K562 (cell line): ENCODE measurements around the gene PRRX1.

Experiments
- SNRNP70 ChIP-seq: fragments of 200-400 bp; formaldehyde crosslinking; optimal IDR thresholded peaks from 2 replicates; pipeline ENCODE3; 2017; ENCODE audit warnings: low read depth, low read length
- SREBF1 ChIP-seq: fragments of 150-350 bp; IDR thresholded peaks from 2 replicates; pipeline ENCODE4 v1.6.1; 2014; ENCODE audit warnings: antibody characterized with exemption, low read depth, low read length, borderline replicate concordance
- YY1 ChIP-seq, 3 experiments: IDR thresholded peaks; 2 replicates each; pipeline ENCODE4 v1.6.1; 2011; ENCODE audit warnings: low read length in 2 of 3, mild to moderate bottlenecking in 2 of 3, moderate library complexity in 2 of 3, borderline replicate concordance in 1 of 3, control low read depth in 1 of 3, low read depth in 1 of 3; ENCODE audit not compliant: insufficient read depth in 3 of 3, insufficient replicate concordance in 2 of 3, control insufficient read depth in 1 of 3, insufficient read length in 1 of 3; ENCODE audit errors: extremely low read depth in 1 of 3
- ZBTB1 ChIP-seq: sonication (generic); formaldehyde crosslinking; IDR thresholded peaks from 2 replicates; pipeline ENCODE4 v1.8.1; 2023; ENCODE audit warnings: missing genetic modification reagents, low read depth, mild to moderate bottlenecking, borderline replicate concordance
- ZNF184 ChIP-seq: sonication (generic); formaldehyde crosslinking; IDR thresholded peaks from 2 replicates; pipeline ENCODE4 v1.5.0; 2020; ENCODE audit warnings: missing genetic modification reagents
- ZNF197 ChIP-seq: fragments of 200-800 bp; sonication (Bioruptor generic); IDR thresholded peaks from 2 replicates; pipeline ENCODE4 v1.6.1; 2016; ENCODE audit warnings: low read depth, missing genetic modification characterization, missing compliant biosample characterization
- ZZZ3 ChIP-seq: fragments of 450-650 bp; IDR thresholded peaks from 2 replicates; pipeline ENCODE4 v1.6.1; 2016; ENCODE audit warnings: antibody characterized with exemption, mild to moderate bottlenecking, moderate library complexity
- TF ChIP-seq, protein P1 (sequence below): sonication (generic); formaldehyde crosslinking; IDR thresholded peaks from 2 replicates; pipeline ENCODE4 v1.8.0; 2022; ENCODE audit warnings: missing genetic modification reagents, mild to moderate bottlenecking, borderline replicate concordance
- TF ChIP-seq, protein P2 (sequence below): sonication (generic); formaldehyde crosslinking; IDR thresholded peaks from 2 replicates; pipeline ENCODE4 v1.9.0; 2022; ENCODE audit warnings: mild to moderate bottlenecking, missing genetic modification reagents
- TF ChIP-seq, protein P3 (sequence below), 3 experiments: IDR thresholded peaks in 2 of 3; conservative IDR thresholded peaks in 1 of 3; 2 replicates each; pipeline ENCODE4 v1.5.1; 2011 to 2012; ENCODE audit warnings: low read length in 3 of 3, mild to moderate bottlenecking in 3 of 3, control low read depth in 2 of 3, improper control_type of control experiment in 1 of 3, inconsistent platforms in 1 of 3, low read depth in 1 of 3, mixed read lengths in 1 of 3, moderate library complexity in 1 of 3; ENCODE audit not compliant: insufficient read depth in 2 of 3

DNA sequence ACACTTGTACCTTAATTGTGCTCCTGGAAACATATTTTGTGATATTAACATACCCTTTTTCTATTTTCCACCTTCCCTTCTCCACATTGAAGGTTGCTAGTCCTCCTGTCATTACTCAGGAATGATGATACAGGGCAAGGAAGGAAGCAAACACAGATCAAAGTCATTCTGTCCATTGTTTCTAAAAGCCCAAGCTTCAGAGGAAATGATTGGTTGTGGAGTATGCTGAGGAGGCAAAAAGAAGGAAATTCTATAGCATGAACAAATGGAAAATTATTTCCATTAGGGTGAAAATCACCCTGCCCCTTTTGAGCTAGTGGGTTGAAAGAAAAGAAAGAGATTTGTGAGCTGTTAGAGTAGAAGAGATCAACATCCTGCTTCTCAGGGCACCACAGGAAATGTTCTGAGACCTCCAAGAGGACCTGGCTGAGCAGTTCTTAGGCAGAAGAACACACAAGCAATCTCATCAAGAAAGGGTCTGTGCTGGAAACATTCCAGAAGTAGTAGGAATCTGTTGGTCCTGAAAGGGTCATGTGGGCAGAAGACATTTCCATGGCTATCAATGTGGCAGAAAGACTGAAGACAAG is 29.0 kb upstream of the PRRX1 start:
- TF ChIP-seq ZNF197 (CRISPR knock-in tag), result no peak
- TF ChIP-seq, protein P1, sequence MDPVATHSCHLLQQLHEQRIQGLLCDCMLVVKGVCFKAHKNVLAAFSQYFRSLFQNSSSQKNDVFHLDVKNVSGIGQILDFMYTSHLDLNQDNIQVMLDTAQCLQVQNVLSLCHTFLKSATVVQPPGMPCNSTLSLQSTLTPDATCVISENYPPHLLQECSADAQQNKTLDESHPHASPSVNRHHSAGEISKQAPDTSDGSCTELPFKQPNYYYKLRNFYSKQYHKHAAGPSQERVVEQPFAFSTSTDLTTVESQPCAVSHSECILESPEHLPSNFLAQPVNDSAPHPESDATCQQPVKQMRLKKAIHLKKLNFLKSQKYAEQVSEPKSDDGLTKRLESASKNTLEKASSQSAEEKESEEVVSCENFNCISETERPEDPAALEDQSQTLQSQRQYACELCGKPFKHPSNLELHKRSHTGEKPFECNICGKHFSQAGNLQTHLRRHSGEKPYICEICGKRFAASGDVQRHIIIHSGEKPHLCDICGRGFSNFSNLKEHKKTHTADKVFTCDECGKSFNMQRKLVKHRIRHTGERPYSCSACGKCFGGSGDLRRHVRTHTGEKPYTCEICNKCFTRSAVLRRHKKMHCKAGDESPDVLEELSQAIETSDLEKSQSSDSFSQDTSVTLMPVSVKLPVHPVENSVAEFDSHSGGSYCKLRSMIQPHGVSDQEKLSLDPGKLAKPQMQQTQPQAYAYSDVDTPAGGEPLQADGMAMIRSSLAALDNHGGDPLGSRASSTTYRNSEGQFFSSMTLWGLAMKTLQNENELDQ (CRISPR knock-in tag), result no peak
- TF ChIP-seq, protein P2, sequence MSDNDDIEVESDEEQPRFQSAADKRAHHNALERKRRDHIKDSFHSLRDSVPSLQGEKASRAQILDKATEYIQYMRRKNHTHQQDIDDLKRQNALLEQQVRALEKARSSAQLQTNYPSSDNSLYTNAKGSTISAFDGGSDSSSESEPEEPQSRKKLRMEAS, result no peak
- no peak for TF ChIP-seq ZBTB1 (CRISPR knock-in tag)
- no peak for TF ChIP-seq ZZZ3
- TF ChIP-seq, protein P3, sequence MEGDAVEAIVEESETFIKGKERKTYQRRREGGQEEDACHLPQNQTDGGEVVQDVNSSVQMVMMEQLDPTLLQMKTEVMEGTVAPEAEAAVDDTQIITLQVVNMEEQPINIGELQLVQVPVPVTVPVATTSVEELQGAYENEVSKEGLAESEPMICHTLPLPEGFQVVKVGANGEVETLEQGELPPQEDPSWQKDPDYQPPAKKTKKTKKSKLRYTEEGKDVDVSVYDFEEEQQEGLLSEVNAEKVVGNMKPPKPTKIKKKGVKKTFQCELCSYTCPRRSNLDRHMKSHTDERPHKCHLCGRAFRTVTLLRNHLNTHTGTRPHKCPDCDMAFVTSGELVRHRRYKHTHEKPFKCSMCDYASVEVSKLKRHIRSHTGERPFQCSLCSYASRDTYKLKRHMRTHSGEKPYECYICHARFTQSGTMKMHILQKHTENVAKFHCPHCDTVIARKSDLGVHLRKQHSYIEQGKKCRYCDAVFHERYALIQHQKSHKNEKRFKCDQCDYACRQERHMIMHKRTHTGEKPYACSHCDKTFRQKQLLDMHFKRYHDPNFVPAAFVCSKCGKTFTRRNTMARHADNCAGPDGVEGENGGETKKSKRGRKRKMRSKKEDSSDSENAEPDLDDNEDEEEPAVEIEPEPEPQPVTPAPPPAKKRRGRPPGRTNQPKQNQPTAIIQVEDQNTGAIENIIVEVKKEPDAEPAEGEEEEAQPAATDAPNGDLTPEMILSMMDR (IDR thresholded peaks at IDR 0.05 in 2 of 3, conservative IDR thresholded peaks at IDR 0.05 in 1 of 3; ENCODE audit: insufficient read depth in 2 of 3, low read depth in 1 of 3, low read length in 3 of 3), result no peak
- no peak for TF ChIP-seq SNRNP70
- no peak for TF ChIP-seq SREBF1
- no peak for TF ChIP-seq YY1 (IDR thresholded peaks at IDR 0.05; ENCODE audit: borderline replicate concordance in 1 of 3, control insufficient read depth in 1 of 3, extremely low read depth in 1 of 3, insufficient read depth in 3 of 3, insufficient read length in 1 of 3, insufficient replicate concordance in 2 of 3, low read depth in 1 of 3, low read length in 2 of 3)
- TF ChIP-seq ZNF184 (CRISPR knock-in tag), result no peak
